Measurements from ENCODE around the gene MEGF8. TPM values are rescaled to one million over a fixed set of nuclear protein-coding genes. Genes with fewer than 3 reads are reported as not detected.

MEGF8 gene
- total and polyA plus RNA-seq, 2 of the 13 experiments (the other 11 are each of a cell fraction or from before 2014, with no cell fraction given), result 4.0 to 8.8 TPM

- TF ChIP-seq ZNF598 (CRISPR knock-in tag; IDR thresholded peaks at IDR 0.05; ENCODE audit: borderline replicate concordance) (no peak), ZNF512B (CRISPR knock-in tag; IDR thresholded peaks at IDR 0.05; ENCODE audit: borderline replicate concordance) (no peak), ZNF749 (CRISPR knock-in tag; IDR thresholded peaks at IDR 0.05; ENCODE audit: borderline replicate concordance) (no peak), CERS6 (CRISPR knock-in tag; IDR thresholded peaks at IDR 0.05) (no peak), ZNF451 (CRISPR knock-in tag; IDR thresholded peaks at IDR 0.05) (no peak), CBX2 (IDR thresholded peaks at IDR 0.05; ENCODE audit: low read depth, low read length) (no peak), CBX2 (CRISPR knock-in tag; IDR thresholded peaks at IDR 0.05; ENCODE audit: low read depth) (no peak), ZNF766 (CRISPR knock-in tag; IDR thresholded peaks at IDR 0.05; ENCODE audit: borderline replicate concordance) (no peak), ZNF432 (CRISPR knock-in tag; IDR thresholded peaks at IDR 0.05; ENCODE audit: borderline replicate concordance) (no peak), NR2F1 (CRISPR knock-in tag; IDR thresholded peaks at IDR 0.05) (0 out of 4 replicates have a peak, but pooled peaks of 1 of the 2 experiments have one; percentile 23), RARA (CRISPR knock-in tag; IDR thresholded peaks at IDR 0.05) (peak; percentile 44), DRAP1 (CRISPR knock-in tag; IDR thresholded peaks at IDR 0.05) (0 out of 2 replicates have a peak, but pooled peaks have one; percentile 15), GRHL1 (CRISPR knock-in tag; conservative IDR thresholded peaks at IDR 0.05) (no peak), ZNF33B (CRISPR knock-in tag; IDR thresholded peaks at IDR 0.05) (no peak), MZF1 (CRISPR knock-in tag; IDR thresholded peaks at IDR 0.05; ENCODE audit: borderline replicate concordance) (no peak)
Measured at GRCh38 chr19:42316223-42317211, 8.9 kb upstream of the MEGF8 start (continued).
